Activated CD4-positive, alpha-beta T cell treated with anti-CD3 and anti-CD28 coated beads, Interleukin-2, amount 50 U/mL, for 1 hour (primary cell): Measurements from ENCODE around the gene SRSF3.
A peak's percentile ranks its signal among the peaks of the same experiment; 100 is the strongest.
"Not testable (repeated sequence)": the region's sequence is repeated elsewhere in the genome, so short reads cannot be mapped to it uniquely, and the experiment has no call there.

Experiments used
- DNase-seq: peaks from one replicate; pipeline ENCODE4 v3.0.0-alpha.2; 2020

Gene SRSF3

DNA sequence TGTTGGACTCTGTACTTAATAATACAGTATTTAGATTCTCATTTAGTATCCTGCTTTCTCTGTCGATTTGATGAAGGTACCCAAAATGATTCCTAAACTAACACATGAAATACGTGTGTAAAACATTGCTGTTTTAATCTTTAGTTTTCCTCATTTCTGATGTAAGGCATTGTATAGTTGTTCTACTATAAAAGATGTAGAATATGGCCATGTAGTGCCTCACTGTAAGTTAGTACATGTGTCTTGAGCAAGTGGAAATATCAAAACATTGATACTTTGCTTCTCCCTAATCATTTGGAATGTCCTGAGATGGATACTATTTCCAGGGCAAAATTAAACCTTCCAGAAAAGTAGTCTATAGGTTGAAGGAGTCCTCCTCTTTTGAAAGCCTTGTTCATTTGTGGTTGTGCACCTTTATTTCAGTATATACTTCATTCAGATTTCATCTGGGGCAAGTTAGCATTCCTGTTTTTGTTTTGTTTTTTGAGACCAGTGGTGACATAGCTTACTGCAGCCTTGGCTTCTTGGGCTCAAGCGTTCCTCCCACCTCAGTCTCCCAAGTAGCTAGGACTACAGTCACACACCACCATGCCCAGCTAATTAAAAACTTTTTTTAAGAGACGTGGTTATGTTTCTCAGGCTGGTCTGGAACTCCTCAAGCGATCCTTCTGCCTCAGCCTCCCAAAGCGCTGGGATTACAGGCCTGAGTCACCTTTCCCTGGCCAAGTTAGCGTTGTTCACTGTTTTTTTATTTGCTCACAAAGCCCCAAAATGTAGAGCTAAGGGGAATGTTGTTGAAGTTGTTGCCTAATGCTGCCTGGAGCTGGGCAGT is 11.6 kb downstream of the SRSF3 start:
- DNase-seq: no peak

DNA sequence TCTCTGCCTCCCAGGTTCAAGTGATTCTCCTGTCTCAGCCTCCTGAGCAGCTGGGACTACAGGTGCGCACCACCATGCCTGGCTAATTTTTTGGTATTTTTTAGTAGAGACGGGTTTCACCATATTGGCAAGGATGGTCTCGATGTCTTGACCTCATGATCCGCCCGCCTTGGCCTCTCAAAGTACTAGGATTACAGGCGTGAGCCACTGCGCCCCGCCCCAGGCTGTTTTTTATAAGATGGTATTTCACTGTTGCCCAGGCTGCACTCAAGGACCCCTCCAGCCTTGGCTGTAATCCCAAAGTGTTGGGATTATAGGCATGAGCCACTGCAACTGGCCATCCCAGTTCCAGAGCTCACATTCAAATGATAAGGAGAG is 13.1 kb downstream of the SRSF3 start:
- not testable (repeated sequence) for DNase-seq

DNA sequence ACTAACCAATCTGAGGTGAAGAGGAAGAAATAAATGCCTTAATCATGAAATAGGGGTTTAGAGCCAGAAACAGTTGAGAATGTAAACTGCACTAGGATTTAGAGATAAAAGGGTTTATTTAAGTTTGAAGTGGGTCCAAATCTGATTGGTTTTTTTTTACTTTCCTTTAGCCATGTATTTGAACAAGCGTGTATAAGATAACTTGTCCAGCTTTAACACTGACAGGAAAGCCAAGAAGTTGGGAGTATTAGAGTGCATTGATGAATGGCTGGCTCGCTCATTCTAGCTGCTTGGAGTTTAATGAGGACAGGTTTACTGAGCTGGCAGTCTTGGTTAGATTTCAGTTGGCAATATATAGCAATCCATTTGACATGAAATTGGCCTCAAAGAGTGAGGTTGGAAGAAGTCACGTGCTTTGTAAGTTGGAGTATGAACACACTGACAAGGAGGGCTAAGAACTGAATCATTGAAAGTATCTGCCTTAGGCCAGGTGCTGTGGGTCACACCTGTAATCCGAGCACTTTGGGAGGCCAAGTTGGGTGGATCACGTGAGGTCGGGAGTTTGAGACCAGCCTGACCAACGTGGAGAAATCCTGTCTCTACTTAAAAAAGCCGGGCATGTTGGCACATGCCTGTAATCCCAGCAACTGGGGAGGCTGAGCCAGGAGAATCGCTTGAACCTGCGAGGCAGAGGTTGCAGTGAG is 13.7 kb downstream of the SRSF3 start:
- no peak for DNase-seq

DNA sequence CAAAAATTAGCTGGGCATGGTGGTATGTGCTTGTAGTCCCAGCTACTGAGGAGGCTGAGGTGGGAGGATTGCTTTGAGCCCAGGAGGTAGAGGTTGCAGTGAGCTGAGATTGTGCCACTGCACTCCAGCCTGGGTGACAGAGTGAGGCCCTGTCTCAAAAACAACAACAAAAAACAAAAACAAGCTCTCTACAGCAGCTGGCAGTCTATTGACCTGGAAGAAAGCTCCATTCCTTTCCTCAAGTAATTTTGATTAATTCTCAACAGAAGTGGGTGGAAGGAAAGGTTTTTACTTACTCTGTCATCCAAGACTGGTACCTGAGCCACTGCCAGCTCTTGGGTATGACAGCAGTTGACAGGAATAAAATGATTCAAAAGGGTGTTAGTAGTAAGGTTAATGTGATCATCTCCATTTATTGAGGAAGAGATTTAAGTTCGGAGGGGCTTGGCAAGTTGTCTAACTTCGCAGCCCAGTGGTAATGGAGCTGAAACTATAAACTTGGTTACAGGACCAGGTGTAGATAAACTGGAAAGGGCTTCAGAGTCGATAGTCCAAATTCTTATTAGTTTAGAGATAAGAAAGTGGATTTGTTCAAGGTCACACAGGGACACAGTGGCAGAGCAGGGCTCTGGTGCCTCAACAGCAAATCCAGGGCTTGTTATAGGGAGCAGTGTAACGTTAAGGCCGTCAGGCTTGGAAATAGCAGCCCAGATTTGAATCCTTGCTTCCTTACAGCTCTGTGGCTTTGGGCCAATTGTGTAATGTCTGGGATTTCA is 14.8 kb downstream of the SRSF3 start:
- DNase-seq: no peak

DNA sequence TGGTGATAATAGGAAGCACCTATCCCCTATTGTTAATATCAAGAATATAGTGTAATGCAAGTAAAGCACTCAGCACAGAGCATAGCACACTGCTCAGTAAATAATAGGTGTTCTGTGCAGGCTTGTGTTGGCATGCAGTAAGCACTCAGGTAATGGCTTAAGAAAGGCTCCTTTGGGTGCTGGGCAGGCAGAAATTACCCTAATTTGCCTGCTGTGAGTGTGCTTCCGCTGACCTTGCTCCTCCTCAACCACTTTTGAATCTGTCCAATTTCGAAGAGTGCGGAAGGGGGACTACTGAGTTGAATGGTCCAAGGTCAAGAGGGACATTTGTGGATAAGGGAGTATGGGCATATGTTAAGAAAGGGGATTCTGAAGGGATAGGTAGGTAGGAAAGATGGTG is 15.4 kb downstream of the SRSF3 start:
- no peak for DNase-seq

DNA sequence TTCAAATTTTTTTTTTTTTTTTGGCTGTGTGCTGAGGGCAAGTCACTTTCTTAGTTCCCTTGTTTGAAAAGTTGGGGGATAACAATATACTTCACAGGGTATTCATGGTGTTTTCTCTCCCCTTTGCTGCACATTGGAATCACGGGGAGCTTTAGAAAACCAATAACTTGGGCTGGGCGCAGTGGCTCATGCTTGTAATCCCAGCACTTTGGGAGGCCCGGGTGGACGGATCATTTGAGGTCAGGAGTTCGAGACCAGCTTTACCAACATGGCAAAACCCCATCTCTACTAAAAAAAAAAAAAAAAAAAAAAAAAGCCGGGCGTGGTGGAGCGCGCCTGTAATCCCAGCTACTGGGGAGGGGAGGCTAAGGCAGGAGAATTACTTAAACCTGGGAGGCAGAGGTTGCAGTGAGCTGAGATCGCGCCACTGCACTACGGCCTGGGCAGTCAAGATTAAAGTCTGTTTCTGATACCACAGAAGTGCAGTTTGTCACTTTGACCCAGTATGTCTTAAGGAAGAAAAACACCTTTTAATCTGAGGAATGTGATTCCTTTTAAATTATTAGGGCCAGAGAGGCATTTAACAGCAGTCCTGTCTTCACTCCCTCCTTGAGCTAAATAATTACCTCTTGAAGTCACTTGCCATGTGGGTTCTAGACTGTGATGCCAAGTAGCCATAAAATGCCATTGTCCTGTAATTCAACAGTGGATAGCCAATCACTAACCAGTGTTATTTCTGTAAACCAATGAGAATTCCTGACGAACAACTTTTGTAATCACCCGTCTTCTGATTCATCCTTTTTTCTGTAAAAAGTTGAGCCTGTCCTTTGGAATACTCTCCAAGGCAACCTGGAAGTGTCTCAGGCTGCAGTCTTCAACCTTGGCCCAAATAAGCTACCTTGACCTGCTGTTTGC is 16.1 kb downstream of the SRSF3 start:
- no peak for DNase-seq

DNA sequence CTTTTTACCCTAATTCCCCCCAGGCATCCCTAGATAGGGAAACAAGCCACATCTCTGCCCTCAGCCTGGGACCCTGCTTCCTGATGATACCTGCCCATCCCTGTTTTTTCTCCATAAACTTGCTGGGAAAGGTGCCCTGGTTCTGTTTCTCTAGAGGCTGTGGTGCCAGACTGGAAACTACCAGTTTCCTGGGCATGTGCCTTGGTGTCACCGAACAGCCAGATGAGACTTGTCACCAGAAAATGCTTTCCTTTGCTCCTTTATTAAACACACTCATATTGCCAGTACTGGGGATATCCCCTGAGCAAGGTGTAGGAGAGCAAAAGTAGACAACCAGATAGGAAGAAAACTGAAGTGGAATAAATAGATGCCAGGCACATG is 16.8 kb downstream of the SRSF3 start:
- no peak for DNase-seq

DNA sequence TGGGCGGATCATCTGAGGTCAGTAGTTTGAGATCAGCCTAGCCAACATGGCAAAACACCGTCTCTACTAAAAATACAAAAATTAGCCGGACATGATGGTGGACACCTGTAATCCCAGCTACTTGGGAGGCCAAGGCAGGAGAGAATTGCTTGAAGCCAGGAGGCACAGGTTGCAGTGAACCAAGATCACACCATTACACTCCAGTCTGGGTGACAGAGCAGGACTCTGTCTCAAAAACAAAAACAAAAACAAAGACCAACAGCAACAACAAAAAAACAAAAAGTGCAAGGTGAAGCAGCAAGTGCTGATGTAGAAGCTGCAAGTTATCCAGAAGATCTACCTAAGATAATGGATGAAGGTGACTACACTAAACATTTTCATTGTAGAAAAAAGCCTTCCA is 17.5 kb downstream of the SRSF3 start:
- DNase-seq: not testable (repeated sequence)

DNA sequence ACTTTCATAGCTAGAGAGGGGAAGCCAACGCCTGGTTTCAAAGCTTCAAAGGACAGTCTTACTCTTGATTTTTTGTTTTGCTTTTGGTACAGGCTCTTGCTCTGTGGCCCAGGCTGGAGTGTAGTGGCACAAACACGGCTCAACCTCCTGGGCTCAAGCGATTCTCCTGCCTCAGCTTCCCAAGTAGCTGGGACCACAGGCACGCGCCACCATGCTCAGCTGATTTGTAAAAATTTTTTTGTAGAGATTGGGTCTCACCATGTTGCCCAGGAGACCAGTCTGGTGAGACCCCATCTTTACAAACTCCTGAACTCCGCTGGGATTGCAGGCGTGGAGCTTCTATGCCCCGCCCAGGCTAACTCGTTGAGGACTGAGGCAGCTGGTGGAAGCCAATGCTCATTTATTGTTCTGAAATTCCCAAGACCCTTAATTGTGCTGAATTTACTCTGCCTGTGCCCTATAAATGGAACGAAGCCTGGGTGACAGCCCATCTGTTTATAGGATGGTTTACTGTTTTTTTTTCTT is 18.0 kb downstream of the SRSF3 start:
- no peak for DNase-seq

DNA sequence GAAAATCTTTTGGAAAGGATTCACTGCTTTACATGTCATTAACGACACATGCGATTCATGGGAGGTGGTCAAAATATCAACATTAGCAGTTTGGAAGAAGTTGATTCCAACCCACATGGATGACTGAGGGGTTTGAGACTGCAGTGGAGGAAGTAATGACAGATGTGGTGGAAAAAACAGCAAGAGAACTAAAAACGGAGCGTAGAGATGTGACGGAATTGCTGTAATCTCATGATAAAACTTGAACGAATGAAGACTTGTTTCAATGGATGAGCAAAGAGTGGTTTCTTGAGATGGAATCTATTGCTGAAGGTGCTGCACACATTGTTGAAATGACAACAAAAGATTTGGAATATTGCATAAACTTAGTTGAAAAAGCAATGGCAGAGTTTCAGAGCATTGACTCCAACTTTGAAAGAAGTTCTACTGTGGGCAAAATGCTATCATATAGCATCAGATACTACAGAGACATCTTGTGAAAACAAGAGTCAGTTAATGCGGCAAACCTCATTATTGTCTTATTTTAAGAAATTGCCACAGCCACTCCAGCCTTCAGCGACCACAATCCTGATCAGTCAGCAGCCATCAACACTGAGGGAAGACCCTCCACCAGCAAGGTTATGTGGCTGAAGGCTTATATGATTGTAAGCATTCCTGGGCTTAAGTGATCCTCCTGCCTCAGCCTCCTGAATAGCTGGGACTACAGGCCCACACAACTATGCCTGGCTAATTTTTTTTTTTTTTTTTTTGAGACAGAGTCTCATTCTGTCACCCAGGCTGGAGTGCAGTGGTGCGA is 19.2 kb downstream of the SRSF3 start:
- no peak for DNase-seq

DNA sequence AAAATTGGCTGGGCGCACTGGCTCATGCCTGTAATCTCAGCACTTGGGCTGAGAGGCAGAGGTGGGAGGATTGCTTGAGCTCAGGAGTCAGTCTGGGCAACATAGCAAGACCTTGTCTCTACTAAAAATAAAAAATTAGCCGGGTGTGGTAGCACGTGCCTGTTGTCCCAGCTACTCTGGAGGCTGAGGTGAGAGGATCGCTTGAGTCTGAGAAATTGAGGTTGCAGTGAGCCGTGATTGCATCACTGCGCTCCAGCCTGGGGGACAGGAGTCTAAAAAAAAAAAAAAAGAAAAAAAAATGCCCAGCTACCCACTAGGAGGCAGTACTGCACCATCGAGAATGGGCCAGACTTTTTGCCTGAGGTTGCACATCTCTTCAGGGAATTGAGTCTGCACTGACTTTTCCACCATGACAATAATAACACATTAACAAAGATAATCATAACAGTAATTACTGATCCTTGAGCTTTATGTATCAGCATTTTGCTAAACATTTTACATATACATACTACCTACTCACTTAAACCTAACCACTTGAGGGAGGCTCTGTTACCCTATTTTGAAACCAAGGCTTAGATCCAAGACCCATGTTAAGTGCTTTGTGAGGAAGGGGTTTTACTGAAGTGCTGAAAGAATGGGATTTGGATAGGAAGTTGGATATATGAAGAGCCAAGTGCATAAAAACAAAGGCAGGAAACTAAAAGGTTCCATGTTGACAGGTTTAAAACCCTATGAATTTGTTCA is 21.0 kb downstream of the SRSF3 start:
- DNase-seq: peak; percentile 42

DNA sequence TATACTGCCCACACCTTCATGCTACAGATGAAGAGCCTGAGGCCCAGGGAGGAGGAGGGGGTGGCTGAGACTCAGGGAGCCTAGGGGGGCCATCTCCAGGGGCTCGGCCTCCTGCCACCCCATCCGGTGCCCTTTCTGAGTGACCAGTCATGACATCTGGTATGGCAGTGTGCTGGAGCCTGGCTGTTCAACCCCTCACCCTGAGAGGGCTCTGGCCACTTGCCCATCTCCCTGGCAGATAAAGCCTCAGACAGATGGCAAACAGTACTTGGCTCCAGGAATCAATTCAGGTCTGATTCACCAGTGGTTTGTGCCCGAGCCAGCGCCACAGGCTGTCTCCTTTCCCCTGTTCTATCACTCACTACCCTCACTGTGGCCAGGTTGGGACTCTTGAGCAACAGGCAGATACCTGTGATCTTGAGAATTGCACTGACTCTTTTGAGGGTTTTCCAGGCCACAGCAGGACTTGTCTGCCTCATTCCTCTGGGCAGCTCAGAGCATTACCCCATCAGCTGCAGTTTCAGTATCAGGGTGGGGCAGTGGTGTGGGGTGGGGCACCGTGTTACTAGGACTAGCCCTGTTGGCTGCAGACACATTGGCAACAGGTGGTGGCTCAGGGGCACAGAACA is 22.8 kb downstream of the SRSF3 start:
- DNase-seq: no peak

DNA sequence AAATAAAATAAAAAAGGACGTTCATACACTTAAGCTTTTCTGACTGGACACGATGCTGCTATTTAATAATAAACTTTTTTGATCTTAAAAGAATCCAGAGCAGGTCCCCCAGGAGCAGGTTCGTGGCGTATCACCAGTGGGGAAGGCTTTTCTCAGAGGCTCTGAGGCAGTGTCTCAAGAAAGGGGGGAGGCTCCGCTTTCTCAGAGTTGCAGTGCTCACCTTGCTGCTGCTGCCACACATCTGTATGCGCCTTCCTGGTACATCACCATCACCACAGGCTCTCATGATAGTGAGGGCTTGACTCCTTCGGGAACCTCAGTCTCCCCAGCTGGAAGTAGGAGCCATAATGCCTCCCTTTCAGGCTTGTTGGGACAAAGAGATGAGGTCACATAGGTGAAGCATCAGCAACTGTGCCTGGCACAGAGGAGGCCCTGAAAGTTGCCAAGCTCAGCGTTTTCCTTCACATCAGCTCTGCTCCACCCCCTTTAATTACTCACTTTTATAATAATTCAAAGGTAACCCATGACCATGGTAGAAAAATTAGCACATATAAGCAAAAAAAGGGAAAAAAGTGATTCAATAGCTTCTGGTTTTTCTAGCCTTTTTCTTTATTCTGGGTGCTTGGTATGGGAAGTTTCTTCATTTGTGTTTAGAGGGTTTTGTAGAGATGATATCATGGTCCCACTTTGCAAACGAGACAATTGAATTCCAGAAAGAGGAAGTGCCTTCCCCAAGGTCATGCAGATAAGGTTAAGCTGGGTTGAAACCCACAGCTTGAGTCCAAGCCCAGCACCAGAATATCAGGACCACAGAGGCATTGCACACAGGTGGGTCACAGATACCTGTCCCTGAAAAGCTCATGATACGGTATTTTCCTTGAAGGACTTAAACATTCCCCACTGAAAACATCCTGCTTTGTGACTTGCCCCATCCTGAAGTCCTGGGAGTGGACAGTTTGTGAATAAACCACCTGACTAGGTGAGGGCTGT is 24.5 kb downstream of the SRSF3 start:
- DNase-seq: no peak

DNA sequence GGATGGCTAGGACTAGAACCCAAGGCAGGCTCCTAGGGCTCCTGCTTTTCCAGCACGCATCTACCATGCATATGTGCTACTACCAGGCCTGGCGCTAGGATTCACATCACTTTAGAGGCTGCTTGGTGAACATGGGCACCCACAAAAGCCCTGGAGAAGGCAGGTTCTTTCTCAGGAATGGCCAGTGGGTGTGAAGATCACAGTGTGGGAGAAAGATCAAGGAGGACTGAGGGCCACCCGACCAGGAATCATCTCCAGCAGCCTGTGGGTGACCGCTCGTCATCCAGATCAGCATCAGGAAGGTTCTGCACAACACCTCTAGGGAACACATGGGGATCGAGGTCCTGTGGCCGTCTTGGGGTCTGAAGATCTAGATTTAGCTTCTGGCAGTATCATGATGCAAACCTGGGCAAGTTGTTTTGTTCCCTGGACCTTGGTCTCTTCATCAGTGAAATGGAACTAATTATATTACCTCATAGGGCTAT is 27.3 kb downstream of the SRSF3 start:
- DNase-seq: no peak

DNA sequence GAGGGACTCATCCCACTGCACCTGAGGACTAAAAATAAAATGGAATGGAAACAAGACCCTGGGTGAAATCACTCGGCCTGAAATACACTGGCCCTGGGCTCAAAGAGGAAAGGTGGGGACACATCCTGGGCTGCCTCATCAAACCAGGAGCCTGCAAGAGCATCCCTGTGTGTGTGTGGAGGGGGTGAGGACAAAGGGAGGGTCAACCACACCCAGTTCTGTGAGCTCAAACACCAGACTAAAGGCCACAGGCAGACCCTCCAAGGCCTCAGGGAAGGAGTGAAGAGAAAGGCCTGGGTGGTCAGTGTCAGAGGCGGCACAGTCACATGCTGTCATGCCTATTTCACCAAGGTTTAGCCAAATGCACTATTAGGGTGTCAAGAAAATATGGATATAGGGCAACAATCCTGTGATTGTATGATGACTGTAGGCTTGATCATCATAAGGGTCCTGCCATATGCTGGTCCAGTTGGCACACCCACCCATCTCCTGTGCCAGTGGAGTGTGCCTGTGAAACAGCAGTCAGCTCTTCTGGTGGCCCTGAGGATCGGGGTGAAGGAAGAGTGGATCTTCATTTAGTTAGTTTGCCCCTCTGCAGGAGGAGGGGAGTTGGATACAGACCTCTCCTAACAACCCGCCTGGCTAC is 28.9 kb downstream of the SRSF3 start:
- no peak for DNase-seq

DNA sequence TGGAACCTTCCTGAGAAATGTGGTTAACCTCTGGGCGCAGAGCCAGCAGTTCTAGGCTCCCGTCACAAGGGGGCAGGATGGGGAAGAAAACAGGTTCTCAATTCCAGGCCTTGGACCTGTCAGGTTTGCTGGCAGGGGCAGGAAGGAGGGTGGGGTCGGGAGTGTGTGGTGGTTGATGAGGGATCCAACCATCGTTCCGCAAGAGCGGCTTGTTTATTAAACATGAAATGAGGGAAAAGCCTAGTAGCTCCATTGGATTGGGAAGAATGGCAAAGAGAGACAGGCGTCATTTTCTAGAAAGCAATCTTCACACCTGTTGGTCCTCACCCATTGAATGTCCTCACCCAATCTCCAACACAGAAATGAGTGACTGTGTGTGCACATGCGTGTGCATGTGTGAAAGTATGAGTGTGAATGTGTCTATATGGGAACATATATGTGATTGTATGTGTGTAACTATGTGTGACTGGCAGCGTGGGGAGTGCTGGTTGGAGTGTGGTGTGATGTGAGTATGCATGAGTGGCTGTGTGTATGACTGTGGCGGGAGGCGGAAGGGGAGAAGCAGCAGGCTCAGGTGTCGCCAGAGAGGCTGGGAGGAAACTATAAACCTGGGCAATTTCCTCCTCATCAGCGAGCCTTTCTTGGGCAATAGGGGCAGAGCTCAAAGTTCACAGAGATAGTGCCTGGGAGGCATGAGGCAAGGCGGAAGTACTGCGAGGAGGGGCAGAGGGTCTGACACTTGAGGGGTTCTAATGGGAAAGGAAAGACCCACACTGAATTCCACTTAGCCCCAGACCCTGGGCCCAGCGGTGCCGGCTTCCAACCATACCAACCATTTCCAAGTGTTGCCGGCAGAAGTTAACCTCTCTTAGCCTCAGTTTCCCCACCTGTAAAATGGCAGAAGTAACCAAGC is 29.6 kb downstream of the SRSF3 start:
- peak; percentile 79 for DNase-seq
